Nasal cavity respiratory epithelium epithelial cell of viscerocranial mucosa (primary cell): ENCODE data around the gene ITLN2. TPM values are rescaled to one million over a fixed set of nuclear protein-coding genes. Genes with fewer than 3 reads are reported as not detected.

Source experiments
- total RNA-seq: library from RNA; depleted of rRNA; stranded (reverse); fragments of >200 nt; gene quantifications from 2 replicates; pipeline ENCODE4 v1.2.3, GENCODE V29; 2014

ITLN2 gene
- 0.21 TPM in 1 of 2 replicates, not detected in the other for total RNA-seq

DNA sequence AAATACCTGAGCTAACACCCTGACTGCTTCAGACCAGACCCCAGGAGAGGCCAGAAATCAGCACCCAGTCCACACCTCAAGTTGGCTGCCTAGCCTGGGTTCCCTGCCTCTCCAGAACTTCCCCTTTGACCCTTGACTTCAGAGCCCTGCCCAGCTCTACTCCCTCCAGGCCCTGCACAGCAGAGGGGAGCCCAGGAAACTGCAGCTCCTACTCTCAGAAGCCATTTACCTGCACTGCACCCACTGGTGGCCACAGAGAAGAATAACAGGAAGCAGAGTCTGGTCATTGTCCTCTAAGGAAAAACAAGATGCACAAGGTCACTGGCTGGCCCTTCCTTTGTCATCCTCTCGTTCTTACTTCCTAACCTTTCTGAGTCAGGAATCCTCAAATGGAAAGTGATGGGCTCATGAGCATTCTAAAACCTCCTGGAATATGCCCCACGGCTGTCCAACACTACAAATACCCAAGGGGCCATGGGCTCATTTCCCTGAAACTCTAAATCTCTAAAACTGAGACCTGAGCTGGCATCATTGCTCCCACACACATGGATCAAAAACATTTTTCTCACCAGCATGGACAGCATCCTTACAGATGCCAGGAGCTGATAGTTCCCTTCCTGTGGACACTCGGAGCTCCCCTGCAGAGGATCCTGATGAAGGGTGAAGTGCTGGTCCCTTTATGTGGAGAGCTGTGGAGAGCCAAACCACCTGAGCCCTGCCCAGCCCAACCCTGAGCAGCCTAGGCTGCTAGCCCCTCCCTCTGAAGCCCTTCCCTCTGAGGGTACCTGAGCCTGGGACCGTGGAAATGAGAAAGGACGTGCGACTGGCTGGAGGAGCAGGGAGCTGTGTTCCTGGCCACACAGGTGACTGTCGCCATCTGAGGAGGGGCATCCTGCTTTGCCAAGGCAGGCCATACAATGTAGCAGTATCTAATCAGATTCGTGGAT is at the start of gene ITLN2:
Gene ITLN2 (minus strand): TSS at position 652 of the 947 bp plus-strand sequence. CDS start 68 bp downstream, at position 584.

Other genes with a start within 250 kb of the ITLN2 start
- gene CD48, start 243.0 kb downstream of the ITLN2 start, total RNA-seq: not detected in 2 replicates
- gene SLAMF7, start 215.6 kb downstream of the ITLN2 start, total RNA-seq: 2.4 and 4.6 TPM in 2 replicates
- not detected in 2 replicates for gene LY9, start 158.6 kb downstream of the ITLN2 start, total RNA-seq
- gene CD244, start 91.9 kb downstream of the ITLN2 start, total RNA-seq: not detected in 2 replicates
- gene ITLN1, start 69.6 kb downstream of the ITLN2 start, total RNA-seq: not detected in 2 replicates
- gene F11R, start 66.3 kb upstream of the ITLN2 start, total RNA-seq: 210 and 292 TPM in 2 replicates
- 38.3 and 78.6 TPM in 2 replicates for gene TSTD1, start 84.2 kb upstream of the ITLN2 start, total RNA-seq
- 47.0 and 60.1 TPM in 2 replicates for gene USF1, start 91.2 kb upstream of the ITLN2 start, total RNA-seq
- 0.43 and 0.68 TPM in 2 replicates for gene ARHGAP30, start 115.1 kb upstream of the ITLN2 start, total RNA-seq
- gene NECTIN4, start 134.7 kb upstream of the ITLN2 start, total RNA-seq: 81.0 and 91.3 TPM in 2 replicates
- 1.1 and 1.4 TPM in 2 replicates for gene KLHDC9, start 143.6 kb upstream of the ITLN2 start, total RNA-seq
- 88.4 and 180 TPM in 2 replicates for gene PFDN2, start 163.2 kb upstream of the ITLN2 start, total RNA-seq
- gene NIT1, start 163.3 kb upstream of the ITLN2 start, total RNA-seq: 30.2 and 45.1 TPM in 2 replicates
- 30.1 and 37.2 TPM in 2 replicates for gene DEDD, start 177.9 kb upstream of the ITLN2 start, total RNA-seq
- 56.7 and 63.3 TPM in 2 replicates for gene UFC1, start 199.2 kb upstream of the ITLN2 start, total RNA-seq
- gene USP21, start 204.7 kb upstream of the ITLN2 start, total RNA-seq: 6.8 and 10.6 TPM in 2 replicates
- 7.0 and 11.6 TPM in 2 replicates for gene PPOX, start 211.6 kb upstream of the ITLN2 start, total RNA-seq
- gene B4GALT3, start 222.7 kb upstream of the ITLN2 start, total RNA-seq: 16.1 and 30.6 TPM in 2 replicates
- gene ADAMTS4, start 244.2 kb upstream of the ITLN2 start, total RNA-seq: under 0.01 TPM in 2 replicates
- 115 and 136 TPM in 2 replicates for gene NDUFS2, start 247.6 kb upstream of the ITLN2 start, total RNA-seq